SK-N-DZ (cell line): ENCODE results near the gene NOSTRIN.
"Not testable (repeated sequence)": the region's sequence is repeated elsewhere in the genome, so short reads cannot be mapped to it uniquely, and the experiment has no call there.

Experiments used
- DNase-seq: peaks from one replicate; pipeline ENCODE4 v3.0.0-alpha.2; 2015; ENCODE audit warnings: low spot score

The NOSTRIN gene

GRCh38 chr2:168882163-168882562 lies 79.7 kb downstream of the NOSTRIN start:
- not testable (repeated sequence) for DNase-seq

DNA sequence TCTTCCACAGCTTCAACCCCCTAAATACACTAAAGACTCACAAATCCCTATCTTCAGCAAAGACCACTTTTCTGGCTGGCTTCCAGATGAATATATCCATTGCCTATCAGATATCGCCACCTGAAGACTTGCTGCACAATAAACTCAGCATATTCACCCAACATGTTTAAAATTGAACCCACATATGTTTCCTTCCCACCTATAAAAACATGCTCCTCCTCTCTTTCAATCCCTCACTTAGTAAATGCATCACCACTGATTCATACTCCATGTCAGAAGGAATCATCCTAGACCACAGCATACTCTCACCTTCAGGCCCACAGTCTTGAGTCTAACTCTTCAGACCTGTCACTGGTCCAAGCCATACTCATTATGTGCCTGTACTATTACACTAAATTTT lies 82.5 kb downstream of the NOSTRIN start:
- DNase-seq: no peak

DNA sequence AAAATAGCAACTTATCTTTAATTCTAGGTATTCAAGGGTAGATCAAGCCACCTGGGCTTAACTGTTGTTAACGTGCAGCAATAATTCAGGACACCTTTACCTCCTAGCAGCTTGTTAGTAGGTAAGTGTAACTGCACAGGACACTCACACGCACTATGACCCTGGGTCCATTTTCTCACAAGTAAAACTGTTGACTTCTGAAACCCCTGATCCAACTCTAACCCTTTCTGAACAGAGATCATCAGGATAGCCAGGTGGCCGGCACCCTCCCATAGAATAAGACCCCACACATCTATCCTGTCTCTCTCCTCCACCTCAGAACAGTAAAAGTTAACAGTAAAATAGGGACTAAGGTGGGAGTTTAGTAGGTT lies 87.2 kb downstream of the NOSTRIN start:
- no peak for DNase-seq

- DNase-seq: peak; percentile 96
Measured at GRCh38 chr2:168890006-168890782, 87.8 kb downstream of the NOSTRIN start, which contains the start of gene SPC25. SPC25 (minus strand) TSS chr2:168890430; CDS start chr2:168889519, 911 bp downstream.

DNA sequence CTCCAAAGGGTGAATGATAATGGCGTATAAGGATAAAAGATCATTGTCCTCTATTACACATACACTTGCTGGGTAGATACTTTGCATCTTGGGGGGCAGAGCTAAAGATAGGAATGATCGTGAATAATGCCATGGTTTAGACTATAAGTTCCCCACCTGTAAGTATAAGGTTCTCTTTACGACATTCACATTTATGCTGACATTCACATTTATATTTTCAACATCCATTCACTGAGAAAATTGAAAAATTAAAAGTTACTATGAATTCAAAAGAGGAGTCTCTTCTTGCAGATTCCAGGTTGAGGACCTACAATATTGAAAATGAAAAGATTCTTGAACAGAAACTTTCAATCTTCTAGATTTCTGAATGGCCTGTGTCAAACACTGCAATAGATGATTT lies 89.9 kb downstream of the NOSTRIN start:
- no peak for DNase-seq

GRCh38 chr2:168894101-168894500 lies 91.7 kb downstream of the NOSTRIN start:
- DNase-seq: no peak

GRCh38 chr2:168894720-168895119 lies 92.3 kb downstream of the NOSTRIN start:
- DNase-seq: no peak

GRCh38 chr2:168895771-168896170 lies 93.3 kb downstream of the NOSTRIN start:
- no peak for DNase-seq

DNA sequence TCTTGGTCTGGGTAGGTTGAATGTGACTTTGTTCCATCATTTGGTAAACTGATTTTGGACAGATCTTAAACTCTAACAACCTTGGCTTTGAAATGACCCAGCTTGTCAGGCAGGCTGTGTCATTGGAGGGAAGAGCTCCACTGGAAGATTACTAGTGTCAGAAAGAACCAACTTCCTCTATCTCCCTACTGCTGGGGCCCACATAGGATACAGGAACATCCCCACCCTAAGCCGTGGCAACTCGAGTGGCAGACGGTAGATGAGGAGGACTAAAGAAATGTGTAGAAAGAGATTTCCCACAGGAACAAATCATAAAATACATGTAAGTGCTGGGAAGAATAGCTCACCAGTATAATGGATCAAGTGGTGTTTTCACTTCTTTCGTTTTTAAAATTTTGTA lies 94.3 kb downstream of the NOSTRIN start:
- no peak for DNase-seq

DNA sequence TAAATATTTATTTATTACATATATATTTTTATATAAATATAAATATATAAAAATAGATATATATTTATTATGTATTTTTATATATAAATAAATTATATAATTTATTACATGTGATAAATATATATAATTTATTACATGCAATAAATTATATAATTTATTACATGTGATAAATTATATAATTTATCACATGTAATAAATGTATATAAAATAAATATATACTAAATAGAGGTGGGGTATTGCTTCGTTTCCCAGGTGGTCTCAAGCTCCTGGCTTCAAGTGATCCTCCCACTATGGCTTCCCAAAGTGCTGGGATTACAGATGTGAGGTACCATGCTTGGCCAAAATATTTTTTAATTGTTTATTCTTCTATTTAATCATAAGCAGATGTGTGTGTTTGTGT lies 95.0 kb downstream of the NOSTRIN start:
- no peak for DNase-seq

GRCh38 chr2:168901003-168901402 lies 98.6 kb downstream of the NOSTRIN start, which contains the start of gene G6PC2:
G6PC2 (plus strand) TSS chr2:168901291; CDS start chr2:168901332, 41 bp downstream.
- DNase-seq: no peak

GRCh38 chr2:168903888-168904287 lies 101.5 kb downstream of the NOSTRIN start:
- no peak for DNase-seq

- no peak for DNase-seq
Measured at GRCh38 chr2:168904358-168904757, 101.9 kb downstream of the NOSTRIN start.

DNA sequence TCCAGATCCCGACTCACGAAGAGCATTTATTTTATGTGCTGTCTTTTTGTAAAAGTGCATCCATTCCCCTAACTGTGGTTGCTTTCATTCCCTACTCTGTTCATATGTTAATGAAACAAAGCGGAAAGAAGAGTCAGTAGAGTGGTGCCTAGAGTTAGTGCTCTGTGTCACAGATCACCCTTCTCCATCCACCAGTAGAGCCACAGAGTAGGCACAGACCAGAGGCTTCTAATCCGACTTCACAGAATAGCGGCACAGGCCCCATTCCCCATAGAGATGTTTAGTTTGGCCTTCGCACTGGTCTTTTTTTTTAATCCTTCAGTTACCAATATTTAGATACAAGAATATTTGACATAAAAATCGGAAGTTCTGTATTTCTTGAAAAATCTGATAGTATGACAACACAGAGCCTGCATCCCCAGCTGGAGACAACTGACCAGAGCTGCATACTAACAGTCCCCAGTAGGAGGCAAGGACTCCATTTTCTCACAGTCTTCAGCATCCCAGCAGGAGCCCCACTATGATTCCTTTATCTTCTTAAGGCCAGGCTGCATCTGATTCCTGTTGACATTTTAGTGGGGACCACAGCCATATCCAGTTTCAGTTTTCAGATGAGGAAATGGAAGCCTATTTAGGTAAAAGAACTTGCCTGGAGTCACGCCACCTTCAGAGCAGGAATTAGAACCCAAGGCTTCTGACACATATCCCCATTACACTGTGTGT lies 105.7 kb downstream of the NOSTRIN start:
- DNase-seq: no peak

GRCh38 chr2:168910330-168910729 lies 107.9 kb downstream of the NOSTRIN start:
- DNase-seq: no peak

- DNase-seq: no peak
Measured at GRCh38 chr2:168912466-168912865, 110.0 kb downstream of the NOSTRIN start.

GRCh38 chr2:168912901-168913369 lies 110.5 kb downstream of the NOSTRIN start:
- peak; percentile 70 for DNase-seq

GRCh38 chr2:168913495-168913894 lies 111.1 kb downstream of the NOSTRIN start:
- DNase-seq: no peak
